ENCODE measurements around the gene MYL5.
"Not testable (repeated sequence)": the region's sequence is repeated elsewhere in the genome, so short reads cannot be mapped to it uniquely, and the experiment has no call there.

Gene MYL5

GRCh38 chr4:730511-730910 is 56.2 kb downstream of the MYL5 start:
- Mint-ChIP-seq H3K36me3 (peaks cover 10% of the 10 kb centered on the region), H3K27me3 (no peaks in the 10 kb centered on the region), H3K27ac (no peak overlapping the region), H3K4me3 (no peak overlapping the region), H3K9me3 (no peaks in the 10 kb centered on the region), H3K4me1 (peaks cover 9% of the 10 kb centered on the region)

- H3K4me3 Mint-ChIP-seq, H3K27ac Mint-ChIP-seq, H3K4me1 Mint-ChIP-seq, H3K9me3 Mint-ChIP-seq, H3K27me3 Mint-ChIP-seq: not testable (repeated sequence)
- peaks cover 10% of the 10 kb centered on the region for H3K36me3 Mint-ChIP-seq
Observed at GRCh38 chr4:730946-731904, 56.9 kb downstream of the MYL5 start.
